D721Med (cell line): ENCODE data around the gene RNF40.

Source experiments
- DNase-seq: peaks from one replicate; pipeline ENCODE4 v3.0.0; 2011; ENCODE audit warnings: low spot score; ENCODE audit not compliant: insufficient read length
- FAIRE-seq: peaks from 2 replicates; lab custom pipeline; 2011; peaks lifted over from hg19 to GRCh38; lab: Jason Lieb, UNC
- TF ChIP-seq, protein P1 (sequence below): IDR thresholded peaks from 2 replicates; pipeline ENCODE4 v1.5.1; 2012; ENCODE audit warnings: mild to moderate bottlenecking, control low read depth; ENCODE audit not compliant: insufficient read depth; ENCODE audit errors: missing control alignments

RNF40 gene

DNA sequence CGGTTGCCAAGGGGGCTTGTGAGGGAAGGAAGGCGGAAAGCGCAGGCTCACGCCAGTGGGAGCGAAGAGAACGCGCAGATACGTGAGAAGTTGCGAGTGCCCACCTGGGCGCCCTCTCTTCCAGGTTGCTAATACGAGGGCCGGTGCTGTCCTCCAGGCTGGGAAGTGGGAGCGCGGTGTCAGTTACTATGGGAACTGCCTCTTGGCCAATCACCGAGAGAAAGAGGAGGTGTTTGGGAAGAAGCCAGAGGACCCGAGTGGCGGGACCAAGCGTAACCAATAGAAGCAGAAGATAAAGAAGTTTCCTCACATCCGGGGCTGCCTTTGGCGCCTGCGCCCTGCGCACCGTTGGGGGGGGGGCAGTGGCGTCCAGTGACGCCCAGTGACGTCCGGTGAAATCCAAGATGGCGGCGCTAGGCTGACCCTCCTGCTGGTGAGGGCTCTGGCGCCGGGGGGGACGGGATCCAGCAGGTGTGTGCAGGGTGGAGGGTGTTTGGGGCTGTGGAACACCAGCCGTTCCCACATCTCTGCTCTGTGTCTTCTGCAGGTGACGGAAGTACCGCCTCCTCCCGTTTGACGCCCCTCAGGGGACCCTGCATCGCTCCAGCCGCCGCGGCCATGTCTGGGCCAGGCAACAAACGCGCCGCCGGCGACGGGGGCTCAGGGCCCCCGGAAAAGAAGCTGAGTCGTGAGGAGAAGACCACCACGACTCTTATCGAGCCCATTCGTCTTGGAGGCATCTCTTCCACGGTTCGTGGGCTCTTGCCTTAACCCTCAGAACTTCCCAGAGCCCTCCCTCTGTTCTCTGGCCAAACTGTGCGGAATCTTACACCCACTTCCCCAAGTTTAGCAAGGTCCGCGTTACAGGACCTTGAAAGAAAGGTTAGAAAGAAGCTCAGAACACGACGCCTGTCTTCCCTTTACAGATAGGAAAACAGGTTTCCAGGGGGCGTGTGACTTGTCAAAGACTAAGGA is at the start of gene RNF40, which contains the start of gene CFAP119:
Gene RNF40 (plus strand): TSS at position 395 of the 975 bp plus-strand sequence. CDS start 224 bp downstream, at position 619.
Gene CFAP119 (minus strand): TSS at position 135 of the 975 bp plus-strand sequence. CDS start 314 bp downstream, outside the sequence.
- FAIRE-seq, result no peak
- TF ChIP-seq, protein P1, sequence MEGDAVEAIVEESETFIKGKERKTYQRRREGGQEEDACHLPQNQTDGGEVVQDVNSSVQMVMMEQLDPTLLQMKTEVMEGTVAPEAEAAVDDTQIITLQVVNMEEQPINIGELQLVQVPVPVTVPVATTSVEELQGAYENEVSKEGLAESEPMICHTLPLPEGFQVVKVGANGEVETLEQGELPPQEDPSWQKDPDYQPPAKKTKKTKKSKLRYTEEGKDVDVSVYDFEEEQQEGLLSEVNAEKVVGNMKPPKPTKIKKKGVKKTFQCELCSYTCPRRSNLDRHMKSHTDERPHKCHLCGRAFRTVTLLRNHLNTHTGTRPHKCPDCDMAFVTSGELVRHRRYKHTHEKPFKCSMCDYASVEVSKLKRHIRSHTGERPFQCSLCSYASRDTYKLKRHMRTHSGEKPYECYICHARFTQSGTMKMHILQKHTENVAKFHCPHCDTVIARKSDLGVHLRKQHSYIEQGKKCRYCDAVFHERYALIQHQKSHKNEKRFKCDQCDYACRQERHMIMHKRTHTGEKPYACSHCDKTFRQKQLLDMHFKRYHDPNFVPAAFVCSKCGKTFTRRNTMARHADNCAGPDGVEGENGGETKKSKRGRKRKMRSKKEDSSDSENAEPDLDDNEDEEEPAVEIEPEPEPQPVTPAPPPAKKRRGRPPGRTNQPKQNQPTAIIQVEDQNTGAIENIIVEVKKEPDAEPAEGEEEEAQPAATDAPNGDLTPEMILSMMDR, result no peak

DNA sequence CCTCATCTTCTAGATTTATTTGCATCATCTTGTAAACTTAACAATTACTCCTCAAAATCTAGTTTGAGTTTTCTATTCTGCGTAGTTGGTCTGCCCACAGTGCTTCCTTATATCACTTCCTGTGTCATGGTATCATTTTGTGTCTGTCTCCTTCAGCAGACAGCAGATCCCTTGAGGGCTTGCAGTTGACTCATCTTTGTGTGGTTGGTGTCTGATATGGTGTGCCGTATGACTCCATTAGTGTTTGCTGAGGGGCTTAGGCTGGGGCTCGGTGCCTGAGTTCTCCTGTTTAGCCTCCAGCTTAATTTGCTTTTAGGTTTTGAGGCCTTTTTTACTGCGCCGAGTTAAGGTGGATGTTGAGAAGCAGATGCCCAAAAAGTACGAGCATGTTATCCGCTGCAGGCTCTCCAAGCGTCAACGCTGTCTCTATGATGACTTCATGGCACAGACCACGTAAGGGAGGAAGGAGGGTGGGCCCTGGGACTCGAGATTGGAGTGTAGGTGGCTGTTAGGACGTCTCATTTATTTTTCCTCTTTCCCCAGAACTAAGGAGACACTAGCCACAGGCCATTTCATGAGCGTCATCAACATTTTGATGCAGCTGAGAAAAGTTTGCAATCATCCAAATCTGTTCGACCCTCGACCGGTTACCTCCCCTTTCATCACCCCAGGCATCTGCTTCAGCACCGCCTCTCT is 46.2 kb upstream of the RNF40 start:
- DNase-seq (no peak), FAIRE-seq (no peak)
- TF ChIP-seq, protein P1, result no peak

More for the DNA sequence above, at the start of gene RNF40, which contains the start of gene CFAP119:
- peak; percentile 100 for DNase-seq

DNA sequence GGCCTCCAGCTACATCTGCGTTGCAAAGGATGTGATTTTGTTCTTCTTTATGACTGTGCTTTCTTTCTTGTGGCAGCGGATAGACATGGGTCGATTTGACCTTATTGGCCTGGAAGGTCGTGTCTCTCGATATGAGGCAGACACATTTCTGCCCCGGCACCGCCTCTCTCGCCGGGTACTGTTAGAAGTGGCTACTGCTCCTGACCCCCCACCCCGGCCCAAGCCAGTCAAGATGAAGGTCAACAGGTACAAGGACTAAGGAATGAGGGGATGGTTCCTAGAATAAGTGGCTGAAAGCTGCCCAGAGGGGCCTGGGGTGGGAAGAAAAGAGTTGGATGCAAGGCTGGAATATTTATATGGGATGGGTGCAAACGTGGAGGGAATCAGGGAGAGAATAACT is 42.0 kb upstream of the RNF40 start:
- DNase-seq (no peak), FAIRE-seq (no peak)
- TF ChIP-seq, protein P1, result no peak

DNA sequence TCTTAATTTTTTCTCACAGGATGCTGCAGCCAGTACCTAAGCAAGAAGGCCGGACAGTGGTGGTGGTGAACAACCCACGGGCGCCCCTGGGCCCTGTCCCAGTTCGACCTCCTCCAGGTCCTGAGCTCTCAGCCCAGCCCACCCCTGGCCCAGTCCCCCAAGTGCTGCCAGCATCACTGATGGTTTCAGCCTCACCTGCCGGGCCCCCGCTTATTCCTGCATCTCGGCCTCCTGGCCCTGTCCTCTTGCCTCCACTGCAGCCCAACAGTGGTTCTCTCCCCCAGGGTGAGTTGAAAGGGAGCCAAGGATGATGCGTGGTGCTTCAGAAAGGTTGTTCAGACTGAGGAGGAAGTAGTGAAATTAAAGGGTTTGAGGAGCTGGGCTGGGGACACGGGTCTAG is 41.4 kb upstream of the RNF40 start:
- DNase-seq, result no peak
- TF ChIP-seq, protein P1, result no peak
- no peak for FAIRE-seq

DNA sequence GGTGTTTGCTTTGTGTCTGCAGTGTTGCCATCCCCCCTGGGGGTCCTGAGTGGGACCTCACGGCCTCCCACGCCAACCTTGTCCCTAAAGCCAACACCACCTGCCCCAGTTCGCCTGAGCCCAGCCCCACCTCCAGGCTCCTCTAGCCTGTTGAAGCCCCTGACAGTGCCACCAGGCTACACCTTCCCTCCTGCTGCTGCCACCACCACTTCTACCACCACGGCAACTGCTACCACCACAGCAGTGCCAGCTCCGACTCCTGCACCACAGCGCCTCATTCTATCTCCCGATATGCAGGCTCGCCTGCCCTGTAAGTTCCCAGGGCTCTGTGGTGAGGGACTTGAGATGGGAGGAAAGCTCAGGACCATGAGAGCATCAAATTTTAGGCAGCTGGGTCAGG is 41.0 kb upstream of the RNF40 start:
- FAIRE-seq (no peak), DNase-seq (no peak)
- TF ChIP-seq, protein P1, result no peak

DNA sequence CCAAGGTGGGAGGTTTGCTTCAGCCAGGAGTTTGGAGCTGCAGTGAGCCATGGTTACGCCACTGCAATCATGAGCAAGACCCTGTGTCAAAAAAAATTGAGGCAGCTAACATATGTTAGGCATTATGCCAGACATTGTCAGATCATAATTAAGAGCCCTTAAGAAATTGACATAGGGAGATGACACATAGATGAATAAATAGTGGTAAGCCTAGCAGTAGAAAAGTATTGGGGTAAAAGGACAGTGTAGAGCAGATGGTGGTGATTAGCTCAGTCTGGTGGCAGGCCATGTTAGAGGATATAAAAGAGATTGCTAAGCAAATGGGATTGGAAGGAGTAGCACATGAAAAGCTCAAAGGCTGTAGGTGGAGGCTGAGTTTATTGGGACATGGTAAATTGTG is 40.5 kb upstream of the RNF40 start:
- FAIRE-seq, result no peak
- peak; percentile 74 for DNase-seq
- TF ChIP-seq, protein P1, result no peak

DNA sequence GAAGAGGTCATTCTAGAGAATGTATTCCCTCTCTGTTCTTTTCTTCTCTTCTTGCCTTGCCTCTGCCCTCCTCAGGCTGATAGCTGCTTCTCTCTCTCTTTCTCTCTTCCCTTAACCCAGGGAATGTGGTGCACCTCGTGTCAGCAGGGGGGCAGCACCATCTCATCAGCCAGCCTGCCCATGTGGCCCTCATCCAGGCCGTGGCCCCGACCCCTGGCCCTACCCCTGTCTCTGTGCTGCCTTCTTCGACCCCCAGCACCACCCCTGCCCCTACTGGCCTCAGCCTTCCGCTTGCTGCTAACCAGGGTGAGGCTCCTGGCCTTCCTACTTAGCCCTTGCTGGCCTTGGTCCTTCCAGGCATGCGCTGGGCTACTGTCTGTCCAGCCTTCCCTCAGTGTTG is 39.7 kb upstream of the RNF40 start:
- TF ChIP-seq, protein P1, result no peak
- no peak for FAIRE-seq

More for the DNA sequence above, 39.7 kb upstream of the RNF40 start:
- DNase-seq, result no peak
